Medulla oblongata (tissue), 1 donor: ENCODE results near the gene FAM83G.

Experiments
- DNase-seq: peaks from one replicate; pipeline ENCODE4 v3.0.0-alpha.2; 2015; ENCODE audit errors: extremely low spot score

Gene FAM83G

GRCh38 chr17:18920911-18921441, 83.6 kb downstream of the FAM83G start:
- no peak for DNase-seq

- no peak for DNase-seq
These were observed 84.6 kb downstream of the FAM83G start for GRCh38 chr17:18919963-18920362.
